Left lung (tissue), 10 donors: Measurements from ENCODE around the gene WBP2. TPM values are rescaled to one million over a fixed set of nuclear protein-coding genes. Genes with fewer than 3 reads are reported as not detected.
A peak's percentile ranks its signal among the peaks of the same experiment; 100 is the strongest.

Experiments used
- ATAC-seq: fragments of 200-7000 bp; cut with Tn5 transposase; one replicate; pipeline ENCODE4 v1.9.1; 2020; ENCODE audit warnings: moderate library complexity
- DNase-seq, 4 donors: peaks; one replicate each; pipeline ENCODE4 v3.0.0-alpha.2; 2013 to 2020
- H3K27ac ChIP-seq, 2 donors: fragments of 200-600 bp; sonication (generic) in 1 of 2; one replicate each; pipeline versions ENCODE4 v1.5.0 to v1.8.0; 2020 to 2021
- H3K27me3 ChIP-seq, 2 donors: fragments of 200-600 bp; sonication (generic) in 1 of 2; one replicate each; pipeline versions ENCODE4 v1.5.0 to v1.8.0; 2020 to 2021
- H3K36me3 ChIP-seq, 2 donors: fragments of 200-600 bp; sonication (generic) in 1 of 2; one replicate each; pipeline versions ENCODE4 v1.5.0 to v1.8.0; 2020 to 2021
- H3K4me1 ChIP-seq, 2 donors: fragments of 200-600 bp; one replicate each; pipeline ENCODE4 v1.8.0; 2021
- H3K4me3 ChIP-seq, 2 donors: fragments of 200-600 bp; sonication (generic) in 1 of 2; one replicate each; pipeline versions ENCODE4 v1.5.0 to v1.8.0; 2020 to 2021; ENCODE audit warnings: mild to moderate bottlenecking in 1 of 2
- H3K9me3 ChIP-seq, 2 donors: fragments of 200-600 bp; sonication (generic) in 1 of 2; one replicate each; pipeline versions ENCODE4 v1.5.0 to v1.8.0; 2020 to 2021
- intact Hi-C, 2 donors: fragments of 100-400 bp; cut with DNase I; formaldehyde crosslinking; loops; one replicate each; pipeline versions ENCODE4 v1.11.2 to v1.14.2; 2022
- polyA plus RNA-seq, 6 donors: library from polyadenylated mRNA; unstranded; fragments of 120-200 nt; gene quantifications; one replicate each; pipeline ENCODE4 v1.2.1, GENCODE V29; 2013; ENCODE audit not compliant: insufficient read length in 6 of 6
- total RNA-seq, 2 donors: library from RNA; stranded (reverse); fragmentation: NEBNext Ultra II Directional; extraction: Animal tissue kit (Norgen Biotek cat#: 25700); gene quantifications; one replicate each; pipeline ENCODE4 v1.2.1, GENCODE V29; 2021
- TF ChIP-seq, protein P1 (sequence below), 2 donors: fragments of 200-600 bp; sonication (generic) in 1 of 2; IDR thresholded peaks; one replicate each; pipeline versions ENCODE4 v1.5.0 to v1.8.0; 2021; ENCODE audit warnings: antibody characterized with exemption in 2 of 2
- donor health status: DM: no; HTN: yes; CAD: no.
- donor health status: DM: no; HTN: no; CAD: no.

Gene WBP2
- total and polyA plus RNA-seq, 8 donors, result 64.1 to 132 (median 75.6) TPM

- intact Hi-C loops, result no loop called here
- no peak for ATAC-seq
- Histone ChIP-seq H3K36me3 (peaks cover 0 to 90% of the 10 kb centered on the region in 2 donors), H3K4me3 (no peak overlapping the region), H3K9me3 (no peaks in the 10 kb centered on the region), H3K4me1 (peaks cover 13 to 35% of the 10 kb centered on the region in 2 donors), H3K27ac (no peak overlapping the region), H3K27me3 (no peaks in the 10 kb centered on the region)
- DNase-seq, result no peak
- TF ChIP-seq, protein P1, sequence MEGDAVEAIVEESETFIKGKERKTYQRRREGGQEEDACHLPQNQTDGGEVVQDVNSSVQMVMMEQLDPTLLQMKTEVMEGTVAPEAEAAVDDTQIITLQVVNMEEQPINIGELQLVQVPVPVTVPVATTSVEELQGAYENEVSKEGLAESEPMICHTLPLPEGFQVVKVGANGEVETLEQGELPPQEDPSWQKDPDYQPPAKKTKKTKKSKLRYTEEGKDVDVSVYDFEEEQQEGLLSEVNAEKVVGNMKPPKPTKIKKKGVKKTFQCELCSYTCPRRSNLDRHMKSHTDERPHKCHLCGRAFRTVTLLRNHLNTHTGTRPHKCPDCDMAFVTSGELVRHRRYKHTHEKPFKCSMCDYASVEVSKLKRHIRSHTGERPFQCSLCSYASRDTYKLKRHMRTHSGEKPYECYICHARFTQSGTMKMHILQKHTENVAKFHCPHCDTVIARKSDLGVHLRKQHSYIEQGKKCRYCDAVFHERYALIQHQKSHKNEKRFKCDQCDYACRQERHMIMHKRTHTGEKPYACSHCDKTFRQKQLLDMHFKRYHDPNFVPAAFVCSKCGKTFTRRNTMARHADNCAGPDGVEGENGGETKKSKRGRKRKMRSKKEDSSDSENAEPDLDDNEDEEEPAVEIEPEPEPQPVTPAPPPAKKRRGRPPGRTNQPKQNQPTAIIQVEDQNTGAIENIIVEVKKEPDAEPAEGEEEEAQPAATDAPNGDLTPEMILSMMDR (IDR thresholded peaks at IDR 0.05), result no peak
Measured at GRCh38 chr17:75829747-75830146, 25.4 kb downstream of the WBP2 start.

DNA sequence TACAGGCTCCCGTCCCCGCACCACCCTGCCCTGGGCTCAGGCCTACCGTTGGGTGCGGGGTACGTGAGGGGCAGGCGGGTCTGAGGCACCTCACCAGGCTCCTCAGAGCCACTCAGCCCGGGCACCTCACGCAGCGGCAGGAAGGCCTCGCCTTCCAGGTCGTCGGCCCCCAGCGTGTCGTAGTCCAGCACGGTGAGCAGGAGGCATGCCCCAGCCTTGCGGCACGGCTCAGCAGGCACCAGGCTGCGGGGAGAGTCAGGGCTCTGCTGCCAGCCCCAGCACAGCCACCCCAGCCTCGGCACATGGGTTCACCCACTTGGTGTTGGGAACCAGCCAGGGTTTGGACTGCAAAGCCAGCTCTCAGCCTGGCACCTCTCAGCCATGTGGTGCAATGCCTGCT, 26.4 kb downstream of the WBP2 start:
- Histone ChIP-seq H3K9me3 (no peaks in the 10 kb centered on the region), H3K27me3 (no peaks in the 10 kb centered on the region), H3K36me3 (peaks cover 0 to 90% of the 10 kb centered on the region in 2 donors), H3K27ac (no peak overlapping the region), H3K4me3 (no peak overlapping the region), H3K4me1 (peaks cover 13 to 28% of the 10 kb centered on the region in 2 donors)
- TF ChIP-seq, protein P1 (IDR thresholded peaks at IDR 0.05), result no peak
- ATAC-seq (no peak), DNase-seq (peak in 1 of 4 donors; percentile 79)
- intact Hi-C loops, result no loop called here

DNA sequence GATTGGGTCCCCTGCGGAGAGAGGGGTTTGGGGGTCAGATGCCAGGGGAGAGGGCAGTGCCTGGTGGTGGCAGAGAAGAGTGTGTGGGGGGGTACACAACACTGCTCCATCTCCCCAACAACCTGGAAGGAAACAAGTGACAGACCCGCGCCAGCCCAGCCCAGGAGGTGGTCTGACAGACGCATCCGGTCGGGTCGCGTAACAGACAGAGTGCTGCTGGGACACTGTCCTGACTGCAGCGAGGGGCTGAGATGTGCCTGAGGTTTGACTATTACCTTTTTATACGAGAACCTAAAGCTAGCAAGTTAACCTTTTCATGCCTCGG, 27.1 kb downstream of the WBP2 start:
- TF ChIP-seq, protein P1 (IDR thresholded peaks at IDR 0.05), result no peak
- Histone ChIP-seq H3K4me3 (peak overlapping the region in 1 of 2 donors; percentile 7), H3K4me1 (peaks cover 8 to 21% of the 10 kb centered on the region in 2 donors), H3K27ac (peak overlapping the region in 1 of 2 donors; percentile 65), H3K27me3 (no peaks in the 10 kb centered on the region), H3K9me3 (no peaks in the 10 kb centered on the region), H3K36me3 (peaks cover 0 to 91% of the 10 kb centered on the region in 2 donors)
- intact Hi-C loops, result no loop called here
- DNase-seq (peak in 1 of 4 donors; percentile 74), ATAC-seq (no peak)

DNA sequence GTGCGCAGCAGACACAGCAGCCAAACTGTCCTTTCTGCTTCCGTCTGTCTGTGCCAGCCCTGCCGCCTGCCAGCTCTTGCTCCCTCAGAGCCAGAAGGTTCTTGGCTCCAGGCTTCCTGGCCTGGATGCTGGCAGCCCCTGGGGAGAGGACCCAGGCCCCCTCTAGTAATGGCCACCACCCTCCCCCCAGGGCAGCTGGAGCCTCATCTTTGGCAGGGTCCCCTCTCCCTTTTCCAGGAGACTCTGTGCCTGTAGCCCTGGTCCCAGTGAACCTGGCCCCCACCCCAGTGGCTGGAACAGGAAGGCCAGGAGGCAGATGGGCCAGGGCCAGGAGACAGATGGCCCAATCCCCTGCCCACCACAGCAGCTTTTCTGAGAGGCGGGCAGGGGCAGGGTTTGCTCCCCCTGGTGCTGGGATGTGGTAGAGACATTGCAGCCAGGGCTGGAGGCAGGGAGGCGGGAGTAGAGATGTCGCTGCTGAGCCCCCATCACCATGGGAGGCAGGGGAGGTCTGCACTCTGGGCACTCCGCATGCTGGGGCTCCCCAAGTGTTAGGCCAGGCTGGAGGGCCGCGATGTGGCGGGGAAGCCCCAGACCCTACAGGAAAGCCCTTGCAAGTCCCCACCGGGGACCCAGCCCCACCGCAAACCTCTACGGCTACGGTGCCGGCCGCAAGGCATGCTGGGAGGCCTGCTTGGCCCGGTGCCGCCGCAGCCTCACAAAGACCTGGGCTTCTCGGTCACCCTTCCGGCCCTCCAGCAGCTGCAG, 27.6 kb downstream of the WBP2 start:
- peaks cover 7 to 15% of the 10 kb centered on the region in 2 donors for H3K4me1 ChIP-seq
- DNase-seq (peak in 2 of 4 donors; percentile 67 to 78), ATAC-seq (peak; percentile 63)
- peak overlapping the region; percentile 39 to 65 for H3K27ac ChIP-seq
- intact Hi-C loops, result no loop called here
- peaks cover 0 to 92% of the 10 kb centered on the region in 2 donors for H3K36me3 ChIP-seq
- peak overlapping the region in 1 of 2 donors; percentile 7 for H3K4me3 ChIP-seq
- H3K9me3 ChIP-seq, result no peaks in the 10 kb centered on the region
- H3K27me3 ChIP-seq, result no peaks in the 10 kb centered on the region
- TF ChIP-seq, protein P1 (IDR thresholded peaks at IDR 0.05), result peak; percentile 44 to 67

GRCh38 chr17:75826561-75827307, 28.4 kb downstream of the WBP2 start:
- Histone ChIP-seq H3K4me3 (no peak overlapping the region), H3K27ac (peak overlapping the region; percentile 39 to 65), H3K27me3 (no peaks in the 10 kb centered on the region), H3K36me3 (peaks cover 0 to 98% of the 10 kb centered on the region in 2 donors), H3K4me1 (peaks cover 7 to 8% of the 10 kb centered on the region in 2 donors), H3K9me3 (no peaks in the 10 kb centered on the region)
- intact Hi-C loops, result no loop called here
- TF ChIP-seq, protein P1 (IDR thresholded peaks at IDR 0.05), result no peak
- DNase-seq, result no peak
- ATAC-seq, result no peak
